Right ventricle myocardium inferior (tissue), 1 donor: ENCODE measurements around the gene MST1R. TPM values are rescaled to one million over a fixed set of nuclear protein-coding genes. Genes with fewer than 3 reads are reported as not detected.
"Not testable (repeated sequence)": the region's sequence is repeated elsewhere in the genome, so short reads cannot be mapped to it uniquely, and the experiment has no call there.

Experiments
- ATAC-seq: fragments of 200-7000 bp; cut with Tn5 transposase; one replicate; pipeline ENCODE4 v1.9.1; 2020; ENCODE audit warnings: mild to moderate bottlenecking, moderate library complexity
- DNase-seq: peaks from one replicate; pipeline ENCODE4 v3.0.0; 2021; ENCODE audit errors: missing footprints
- intact Hi-C: fragments of 100-400 bp; cut with DNase I; formaldehyde crosslinking; loops from one replicate; pipeline ENCODE4 v1.11.0; 2022
- total RNA-seq: library from RNA; stranded (reverse); fragmentation: NEBNext Ultra II Directional; extraction: Animal tissue kit (Norgen Biotek cat#: 25700); gene quantifications from one replicate; pipeline ENCODE4 v1.2.1, GENCODE V29; 2021
- donor health status: DM: no; HTN: yes; CAD: no; lungs with severe emphysema.

MST1R gene
- total RNA-seq, 1 donor from 2014 or later = 1.2 TPM

DNA sequence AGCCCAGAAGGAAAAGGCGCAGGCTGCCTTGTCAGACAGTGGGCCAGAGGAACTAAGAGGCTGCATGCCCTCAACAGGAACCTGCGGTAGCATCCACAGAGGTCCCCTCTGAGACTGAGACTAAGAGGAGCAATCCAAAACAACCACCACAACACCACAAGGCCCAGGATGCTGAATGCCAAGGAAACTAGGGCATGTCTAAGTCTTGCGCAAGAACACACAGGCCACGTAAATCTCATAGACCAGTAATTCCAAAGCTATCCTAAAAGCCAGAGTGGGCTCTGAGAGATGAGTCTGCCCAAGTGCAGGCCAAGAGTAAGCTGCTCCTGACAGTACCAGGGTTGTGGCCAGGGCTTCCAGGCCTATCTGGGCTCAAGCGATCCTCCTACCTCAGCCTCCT, 13.0 kb upstream of the MST1R start:
- intact Hi-C loops = no loop called here
- DNase-seq (no peak), ATAC-seq (no peak)

- ATAC-seq (no peak), DNase-seq (no peak)
- intact Hi-C loops = no loop called here
These were observed 11.2 kb upstream of the MST1R start for GRCh38 chr3:49914906-49915305.

DNA sequence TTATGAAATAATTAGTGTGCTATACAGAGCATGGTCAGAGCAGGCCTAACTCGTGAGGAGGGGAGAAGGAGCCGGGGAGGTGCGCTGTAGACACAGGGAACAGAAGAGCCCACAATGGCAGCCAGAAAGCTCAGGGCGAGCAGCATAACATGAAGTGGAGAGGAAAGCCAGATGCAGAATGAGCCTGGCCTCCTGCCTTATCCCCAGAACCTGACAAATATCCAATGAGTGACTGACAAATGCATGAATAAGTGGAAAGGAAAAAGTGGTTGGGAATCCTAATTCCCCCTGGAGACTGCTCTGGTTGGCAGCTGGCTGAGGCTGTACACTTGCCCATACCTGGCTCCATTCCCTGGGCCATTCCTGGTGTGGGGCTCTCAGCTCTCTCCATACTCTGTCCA, 9.2 kb upstream of the MST1R start:
- ATAC-seq (no peak), DNase-seq (no peak)
- intact Hi-C loops = no loop called here

DNA sequence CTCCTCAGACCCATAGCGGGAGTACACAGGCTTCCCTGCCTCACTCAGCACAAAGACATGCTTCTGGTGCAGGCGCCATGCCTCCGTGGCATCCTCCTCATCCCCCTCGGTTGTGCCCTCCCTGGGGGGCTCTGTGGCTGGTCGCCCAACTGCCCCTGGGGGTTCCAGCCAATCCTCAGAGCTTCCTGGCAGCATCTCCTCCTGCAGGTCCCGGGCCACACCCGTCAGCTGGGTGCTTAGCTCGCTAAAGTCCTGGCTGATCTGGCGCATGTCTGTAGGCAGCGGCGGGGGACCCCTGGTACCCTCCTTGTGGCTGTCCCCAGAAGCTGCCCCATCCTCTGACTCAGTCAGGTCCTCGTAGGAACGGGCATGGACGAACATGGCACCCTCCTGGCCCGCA, 7.9 kb upstream of the MST1R start:
- ATAC-seq (no peak), DNase-seq (no peak)
- intact Hi-C loops = no loop called here

GRCh38 chr3:49911124-49911420, 7.4 kb upstream of the MST1R start:
- ATAC-seq = no peak
- intact Hi-C loops = no loop called here
- peak; percentile 4 for DNase-seq

GRCh38 chr3:49910409-49911123, 6.9 kb upstream of the MST1R start:
- DNase-seq (peak; percentile 45), ATAC-seq (no peak)
- intact Hi-C loops = no loop called here

- ATAC-seq (no peak), DNase-seq (peak; percentile 0)
- intact Hi-C loops = no loop called here
These were observed 4.9 kb upstream of the MST1R start for GRCh38 chr3:49908373-49909199.

- ATAC-seq (peak; percentile 57), DNase-seq (peak; percentile 74)
- intact Hi-C loops = loop anchor here (1.0 to 2.0 kb wide), 2 partner anchors 65 to 104 kb away; no protein-coding TSS in a partner anchor
These were observed 2.5 kb upstream of the MST1R start for GRCh38 chr3:49906073-49906743.

DNA sequence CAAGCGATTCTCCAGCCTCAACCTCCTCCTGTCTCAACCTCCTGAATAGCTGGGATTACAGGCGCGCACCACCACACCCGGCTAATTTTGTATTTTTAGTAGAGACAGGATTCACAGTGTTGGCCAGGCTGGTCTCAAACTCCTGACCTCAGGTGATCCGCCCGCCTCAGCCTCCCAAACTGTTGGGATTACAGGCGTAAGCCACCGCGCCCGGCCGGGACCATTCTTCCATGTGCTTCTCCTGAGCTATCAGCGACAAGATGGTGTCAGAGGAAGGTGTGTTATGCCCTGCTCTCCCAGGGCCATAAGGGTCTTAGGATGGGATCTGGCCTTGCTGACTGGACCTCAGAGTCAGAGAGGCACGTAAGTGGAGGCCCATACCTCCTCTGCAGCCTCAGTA, 775 bp upstream of the MST1R start:
- DNase-seq, intact Hi-C loops: not testable (repeated sequence)

DNA sequence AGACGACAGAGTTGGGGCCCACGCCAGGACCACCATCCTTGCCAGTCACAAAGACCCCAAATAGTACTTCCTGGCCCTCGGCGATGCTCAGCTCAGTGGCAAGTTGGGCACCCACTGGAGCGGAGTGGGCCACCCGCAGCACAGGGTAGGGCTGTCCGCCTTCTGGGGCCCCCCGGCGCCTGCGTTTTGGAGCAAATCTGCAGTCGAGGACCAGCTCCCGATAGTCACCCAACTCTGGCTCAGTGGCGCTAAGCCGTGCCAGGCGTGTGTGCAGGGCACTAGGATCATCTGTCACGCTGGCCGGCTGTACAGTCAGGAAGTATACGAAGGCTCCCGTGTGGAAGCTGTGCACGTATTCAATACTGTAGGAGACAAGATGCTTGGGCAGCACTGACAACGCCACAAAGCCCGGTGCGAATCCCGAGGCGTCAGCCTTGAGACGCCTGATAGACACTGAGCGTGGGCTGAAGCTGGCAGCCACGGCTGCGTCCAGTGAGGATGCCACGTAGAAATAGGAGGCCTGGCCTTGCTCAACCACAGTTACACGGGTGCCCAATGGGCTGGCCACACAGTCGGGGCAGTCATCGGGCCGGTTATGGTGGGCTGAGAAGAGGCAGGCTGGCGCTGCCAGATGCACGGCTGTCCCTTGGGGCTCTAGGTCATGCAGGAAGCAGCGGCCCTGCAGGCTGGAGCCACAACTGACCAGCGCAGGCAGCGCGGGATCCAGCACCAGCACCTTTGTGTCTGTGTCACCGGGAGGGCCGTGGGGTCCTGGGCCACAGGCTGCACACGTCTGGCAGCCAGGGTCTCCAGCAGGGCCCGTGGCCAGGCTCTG, 945 bp downstream of the MST1R start:
- intact Hi-C loops = no loop called here
- DNase-seq (no peak), ATAC-seq (no peak)

More for the DNA sequence above, 775 bp upstream of the MST1R start:
- not testable (repeated sequence) for ATAC-seq

- intact Hi-C loops = no loop called here
- ATAC-seq (no peak), DNase-seq (no peak)
These were observed 2.0 kb downstream of the MST1R start for GRCh38 chr3:49901366-49902339.

DNA sequence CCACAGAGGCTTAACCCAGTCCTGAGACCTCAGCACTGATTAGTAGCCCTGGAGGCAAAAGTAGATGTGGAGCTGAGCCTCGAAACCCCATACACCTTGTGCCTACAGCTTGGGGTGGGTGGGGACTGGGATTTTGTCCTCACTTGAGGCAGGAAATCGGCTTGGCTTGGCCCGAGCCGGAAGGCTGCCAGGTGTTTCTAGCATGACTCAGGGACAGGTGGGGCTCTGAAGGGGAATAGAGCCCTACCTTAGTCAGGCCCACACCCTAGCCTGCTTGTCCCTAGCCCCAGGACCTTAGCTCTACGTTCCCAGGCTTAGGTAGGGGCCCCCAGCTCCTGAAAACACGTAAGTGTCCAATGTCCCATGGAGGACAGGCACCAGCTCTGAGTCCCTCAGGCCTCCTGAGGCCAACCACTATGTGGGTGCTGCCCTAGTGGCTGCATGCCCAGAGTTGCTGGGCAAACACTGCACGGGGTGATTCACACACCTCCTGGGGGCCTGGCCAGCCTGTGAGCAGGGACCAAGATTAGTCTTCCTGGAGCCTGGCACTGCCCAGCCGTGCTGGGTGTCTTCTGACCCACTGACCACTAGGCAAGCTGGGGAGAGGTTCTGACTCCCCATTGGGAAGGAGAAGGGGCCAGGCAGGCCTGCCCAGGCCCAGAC, 3.1 kb downstream of the MST1R start:
- intact Hi-C loops = no loop called here
- DNase-seq (no peak), ATAC-seq (peak; percentile 56)

GRCh38 chr3:49899815-49900214, 3.9 kb downstream of the MST1R start:
- intact Hi-C loops = no loop called here
- DNase-seq (no peak), ATAC-seq (no peak)

DNA sequence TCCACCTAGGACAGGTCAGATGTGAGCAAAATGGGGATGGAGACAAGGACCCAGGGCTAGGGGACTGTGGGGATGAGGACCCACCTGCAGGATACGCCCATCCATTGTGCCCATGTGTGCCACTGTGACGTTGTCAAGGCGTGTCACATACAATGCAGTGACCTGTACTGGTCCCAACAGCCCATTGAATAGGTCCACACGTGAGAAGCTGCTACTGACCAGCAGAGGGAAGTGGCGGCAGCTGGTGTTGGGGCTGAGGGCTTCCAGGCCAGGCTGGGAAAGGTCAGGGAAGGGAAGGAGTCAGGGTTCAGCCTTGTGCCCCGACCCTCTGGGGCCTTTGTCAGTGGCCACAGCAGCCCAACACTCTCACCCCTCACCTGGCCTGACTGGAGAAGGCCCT, 4.7 kb downstream of the MST1R start:
- ATAC-seq (no peak), DNase-seq (no peak)
- intact Hi-C loops = no loop called here

GRCh38 chr3:49896345-49896744, 7.3 kb downstream of the MST1R start:
- no peak for DNase-seq
- intact Hi-C loops = no loop called here
- peak; percentile 31 for ATAC-seq

- no peak for ATAC-seq
- intact Hi-C loops = no loop called here
- DNase-seq = no peak
These were observed 7.9 kb downstream of the MST1R start for GRCh38 chr3:49895791-49896190.

GRCh38 chr3:49889296-49889695, 14.4 kb downstream of the MST1R start:
- ATAC-seq = no peak
- intact Hi-C loops = no loop called here

DNA sequence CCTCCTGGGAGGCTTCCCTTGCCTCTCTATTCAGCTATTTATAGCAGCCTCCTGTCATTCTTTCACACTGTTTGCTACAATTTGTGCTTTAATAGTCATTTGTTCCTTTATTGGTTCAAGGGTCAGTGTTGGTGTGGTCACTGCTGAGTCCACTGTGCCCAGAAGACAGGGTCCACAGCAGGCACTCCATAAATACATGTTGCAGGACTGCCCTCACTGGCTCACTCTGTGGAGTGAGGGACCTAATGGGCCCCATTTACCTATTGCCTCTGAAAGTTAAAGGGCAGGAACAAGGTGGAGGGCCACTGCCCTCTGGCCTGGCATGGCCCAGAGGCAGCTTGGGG, 16.8 kb downstream of the MST1R start:
- DNase-seq = no peak
- ATAC-seq = no peak
- intact Hi-C loops = no loop called here

More at GRCh38 chr3:49889296-49889695, 14.4 kb downstream of the MST1R start:
- no peak for DNase-seq
